Subcutaneous abdominal adipose tissue (tissue), 5 donors: ENCODE results near the gene STXBP6.
A peak's percentile ranks its signal among the peaks of the same experiment; 100 is the strongest.

ENCODE experiments used
- H3K27ac ChIP-seq: one replicate; pipeline ENCODE4 v1.7.0; 2013; ENCODE audit warnings: low read depth, mild to moderate bottlenecking, inconsistent platforms, low read length, moderate library complexity
- H3K27me3 ChIP-seq, 5 donors: one replicate each; pipeline ENCODE4 v1.7.0; 2013; ENCODE audit warnings: low read length in 5 of 5, inconsistent platforms in 1 of 5; ENCODE audit not compliant: control insufficient read depth in 5 of 5, insufficient read depth in 4 of 5
- H3K36me3 ChIP-seq, 5 donors: one replicate each; pipeline ENCODE4 v1.7.0; 2013; ENCODE audit warnings: low read length in 5 of 5; ENCODE audit not compliant: control insufficient read depth in 5 of 5, insufficient read depth in 5 of 5
- H3K4me1 ChIP-seq, 5 donors: one replicate each; pipeline ENCODE4 v1.7.0; 2013; ENCODE audit warnings: low read length in 5 of 5, mild to moderate bottlenecking in 3 of 5, moderate library complexity in 1 of 5; ENCODE audit not compliant: control insufficient read depth in 5 of 5, insufficient read depth in 5 of 5
- H3K4me3 ChIP-seq, 5 donors: one replicate each; pipeline ENCODE4 v1.7.0; 2013; ENCODE audit warnings: low read length in 5 of 5, low read depth in 1 of 5
- H3K9ac ChIP-seq, 5 donors: one replicate each; pipeline ENCODE4 v1.7.0; 2013; ENCODE audit warnings: low read length in 5 of 5, mild to moderate bottlenecking in 4 of 5, moderate library complexity in 3 of 5
- H3K9me3 ChIP-seq, 5 donors: one replicate each; pipeline ENCODE4 v1.7.0; 2013; ENCODE audit warnings: low read length in 5 of 5; ENCODE audit not compliant: control insufficient read depth in 5 of 5
- donor health status: healthy.
- donor health status: healthy.
- donor health status: healthy.
- donor health status: healthy.
- donor health status: healthy.

STXBP6 gene

GRCh38 chr14:25049568-25050268 is at the start of gene STXBP6:
TSS of gene STXBP6 (minus strand) at chr14:25050147. CDS start at chr14:24974818, 75,329 bp downstream.
- Histone ChIP-seq H3K27ac (peak within 1 kb of the TSS; percentile 67), H3K9me3 (no peaks in the 10 kb centered on the region), H3K36me3 (no peaks in the 10 kb centered on the region), H3K27me3 (peaks cover 0 to 12% (median 5%) of the 10 kb centered on the region in 5 donors), H3K9ac (peak within 1 kb of the TSS in 4 of 5 donors; percentile 56 to 68 (median 62)), H3K4me1 (peaks cover 3 to 34% (median 23%) of the 10 kb centered on the region in 5 donors), H3K4me3 (peak within 1 kb of the TSS; percentile 73 to 83 (median 78))

GRCh38 chr14:25097120-25097519 is 47.2 kb upstream of the STXBP6 start:
- no peak overlapping the region for H3K27ac ChIP-seq
- no peaks in the 10 kb centered on the region for H3K4me1 ChIP-seq
- no peak overlapping the region for H3K4me3 ChIP-seq
- peaks cover 0 to 4% (median 0%) of the 10 kb centered on the region in 5 donors for H3K27me3 ChIP-seq
- H3K9me3 ChIP-seq: no peaks in the 10 kb centered on the region
- H3K36me3 ChIP-seq: no peaks in the 10 kb centered on the region
- no peak overlapping the region for H3K9ac ChIP-seq

- Histone ChIP-seq H3K4me1 (no peaks in the 10 kb centered on the region), H3K4me3 (no peak overlapping the region), H3K36me3 (no peaks in the 10 kb centered on the region), H3K9ac (no peak overlapping the region), H3K27me3 (peaks cover 0 to 4% (median 0%) of the 10 kb centered on the region in 5 donors), H3K27ac (no peak overlapping the region), H3K9me3 (no peaks in the 10 kb centered on the region)
Measured at GRCh38 chr14:25095736-25096437, 45.9 kb upstream of the STXBP6 start.

GRCh38 chr14:25094171-25094907 is 44.4 kb upstream of the STXBP6 start:
- Histone ChIP-seq H3K9ac (no peak overlapping the region), H3K27ac (no peak overlapping the region), H3K4me1 (no peaks in the 10 kb centered on the region), H3K9me3 (no peaks in the 10 kb centered on the region), H3K27me3 (peaks cover 0 to 4% (median 0%) of the 10 kb centered on the region in 5 donors), H3K36me3 (no peaks in the 10 kb centered on the region), H3K4me3 (no peak overlapping the region)

- Histone ChIP-seq H3K27ac (no peak overlapping the region), H3K36me3 (no peaks in the 10 kb centered on the region), H3K9ac (no peak overlapping the region), H3K4me1 (no peaks in the 10 kb centered on the region), H3K9me3 (no peaks in the 10 kb centered on the region), H3K27me3 (peaks cover 0 to 4% (median 0%) of the 10 kb centered on the region in 5 donors), H3K4me3 (no peak overlapping the region)
Measured at GRCh38 chr14:25092258-25092740, 42.4 kb upstream of the STXBP6 start.

GRCh38 chr14:25090716-25091454 is 40.9 kb upstream of the STXBP6 start:
- H3K9me3 ChIP-seq: no peaks in the 10 kb centered on the region
- no peaks in the 10 kb centered on the region for H3K36me3 ChIP-seq
- no peaks in the 10 kb centered on the region for H3K27me3 ChIP-seq
- no peaks in the 10 kb centered on the region for H3K4me1 ChIP-seq
- no peak overlapping the region for H3K4me3 ChIP-seq
- no peak overlapping the region for H3K9ac ChIP-seq
- H3K27ac ChIP-seq: no peak overlapping the region

GRCh38 chr14:25090256-25090655 is 40.3 kb upstream of the STXBP6 start:
- Histone ChIP-seq H3K4me1 (no peaks in the 10 kb centered on the region), H3K9ac (no peak overlapping the region), H3K36me3 (no peaks in the 10 kb centered on the region), H3K4me3 (no peak overlapping the region), H3K27ac (no peak overlapping the region), H3K9me3 (no peaks in the 10 kb centered on the region), H3K27me3 (no peaks in the 10 kb centered on the region)

GRCh38 chr14:25089496-25089895 is 39.5 kb upstream of the STXBP6 start:
- no peaks in the 10 kb centered on the region for H3K4me1 ChIP-seq

GRCh38 chr14:25086821-25087396 is 37.0 kb upstream of the STXBP6 start:
- Histone ChIP-seq H3K9ac (no peak overlapping the region), H3K27me3 (no peaks in the 10 kb centered on the region), H3K4me3 (no peak overlapping the region), H3K27ac (no peak overlapping the region), H3K36me3 (no peaks in the 10 kb centered on the region), H3K9me3 (no peaks in the 10 kb centered on the region), H3K4me1 (no peaks in the 10 kb centered on the region)

More at GRCh38 chr14:25089496-25089895, 39.5 kb upstream of the STXBP6 start:
- Histone ChIP-seq H3K9ac (no peak overlapping the region), H3K27ac (no peak overlapping the region), H3K4me3 (no peak overlapping the region), H3K9me3 (no peaks in the 10 kb centered on the region), H3K27me3 (no peaks in the 10 kb centered on the region), H3K36me3 (no peaks in the 10 kb centered on the region)
